GM10266 (cell line): Measurements from ENCODE around the gene FAM135A.

Source experiments
- DNase-seq: peaks from one replicate; pipeline ENCODE4 v3.0.0; 2012; ENCODE audit errors: extremely low spot score
- CTCF ChIP-seq: IDR thresholded peaks from 2 replicates; pipeline ENCODE4 v1.5.1; 2012; ENCODE audit warnings: mild to moderate bottlenecking, low read depth; ENCODE audit not compliant: control insufficient read depth, insufficient read depth; ENCODE audit errors: missing control alignments

The FAM135A gene

GRCh38 chr6:70396163-70396562 lies 17.1 kb upstream of the FAM135A start:
- TF ChIP-seq CTCF: no peak
- DNase-seq: no peak

GRCh38 chr6:70396796-70397729 lies 16.2 kb upstream of the FAM135A start:
- DNase-seq: no peak
- TF ChIP-seq CTCF: no peak

DNA sequence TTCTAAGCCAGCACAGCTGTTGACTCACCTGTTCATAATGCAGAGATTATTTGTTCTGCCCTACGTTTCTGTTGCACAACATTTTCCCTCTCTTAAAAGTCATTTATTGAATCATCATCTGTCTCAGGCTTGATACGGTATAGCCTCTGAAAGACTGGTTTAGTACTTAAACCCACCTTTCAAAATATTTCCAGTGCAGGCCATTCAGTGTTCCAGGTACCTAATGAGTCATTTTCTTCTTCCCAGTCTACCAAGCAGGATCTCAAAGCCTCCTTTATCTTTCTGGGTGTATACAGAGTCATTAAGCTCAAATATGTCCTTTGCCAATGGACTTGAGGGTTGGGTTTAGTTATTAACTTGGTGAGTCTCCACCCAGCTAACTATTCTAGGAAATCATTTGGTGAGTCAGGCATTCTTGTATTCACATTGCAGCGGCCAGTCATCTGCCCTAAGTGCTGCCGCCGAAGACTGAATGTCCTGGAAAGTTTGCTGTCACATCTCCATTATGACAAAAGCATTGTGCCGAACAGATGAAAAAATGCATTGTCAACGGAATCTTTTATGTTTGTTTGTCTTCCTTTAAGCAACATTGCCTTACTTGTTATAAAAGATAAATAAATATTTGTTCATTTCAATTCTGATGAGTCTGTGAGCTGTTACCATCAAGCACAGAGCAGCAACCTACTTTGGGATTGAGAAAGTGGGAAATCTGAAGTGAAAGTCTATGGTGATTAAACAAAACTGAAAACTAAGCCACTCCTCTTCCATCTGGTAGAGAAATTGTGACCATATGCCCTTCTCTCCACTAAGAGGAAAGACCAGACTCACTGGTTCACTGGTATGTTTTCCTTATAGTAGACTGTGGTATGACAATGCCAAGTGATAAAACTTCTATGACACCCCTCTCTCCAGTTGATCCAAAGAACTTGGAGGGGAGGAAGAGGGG lies 14.3 kb upstream of the FAM135A start:
- no peak for DNase-seq

DNA sequence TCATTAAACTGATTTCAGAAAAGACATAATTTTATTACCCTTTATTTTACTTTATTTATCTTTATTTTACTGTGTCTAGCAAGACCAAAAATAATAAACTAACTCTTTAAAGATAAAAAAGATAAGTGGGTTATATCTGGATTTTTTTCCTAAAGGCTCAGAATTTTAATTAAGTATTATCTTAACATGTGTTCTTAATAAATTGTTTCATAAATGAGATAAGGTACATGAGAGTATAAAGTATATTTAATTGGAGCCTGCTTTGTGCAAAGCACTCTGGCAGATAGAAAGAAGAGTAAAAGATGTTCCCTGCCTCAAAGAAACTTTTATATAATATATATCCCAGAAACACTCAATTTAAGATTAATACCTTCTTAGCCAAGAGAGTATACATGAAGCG lies 8.7 kb upstream of the FAM135A start:
- no peak for DNase-seq
- no peak for TF ChIP-seq CTCF

More for the DNA sequence above, 14.3 kb upstream of the FAM135A start:
- no peak for TF ChIP-seq CTCF

GRCh38 chr6:70409216-70409615 lies 4.1 kb upstream of the FAM135A start:
- no peak for TF ChIP-seq CTCF
- DNase-seq: no peak

GRCh38 chr6:70411542-70412251 lies 1.6 kb upstream of the FAM135A start:
- DNase-seq: no peak
- no peak for TF ChIP-seq CTCF
